Fibroblast of peridontal ligament (primary cell): Measurements from ENCODE around the gene C19orf73.
A peak's percentile ranks its signal among the peaks of the same experiment; 100 is the strongest.
"Not testable (repeated sequence)": the region's sequence is repeated elsewhere in the genome, so short reads cannot be mapped to it uniquely, and the experiment has no call there.

Experiments used
- DNase-seq: peaks from one replicate; pipeline ENCODE4 v3.0.0-alpha.2; 2010; ENCODE audit errors: extremely low read depth

The C19orf73 gene

DNA sequence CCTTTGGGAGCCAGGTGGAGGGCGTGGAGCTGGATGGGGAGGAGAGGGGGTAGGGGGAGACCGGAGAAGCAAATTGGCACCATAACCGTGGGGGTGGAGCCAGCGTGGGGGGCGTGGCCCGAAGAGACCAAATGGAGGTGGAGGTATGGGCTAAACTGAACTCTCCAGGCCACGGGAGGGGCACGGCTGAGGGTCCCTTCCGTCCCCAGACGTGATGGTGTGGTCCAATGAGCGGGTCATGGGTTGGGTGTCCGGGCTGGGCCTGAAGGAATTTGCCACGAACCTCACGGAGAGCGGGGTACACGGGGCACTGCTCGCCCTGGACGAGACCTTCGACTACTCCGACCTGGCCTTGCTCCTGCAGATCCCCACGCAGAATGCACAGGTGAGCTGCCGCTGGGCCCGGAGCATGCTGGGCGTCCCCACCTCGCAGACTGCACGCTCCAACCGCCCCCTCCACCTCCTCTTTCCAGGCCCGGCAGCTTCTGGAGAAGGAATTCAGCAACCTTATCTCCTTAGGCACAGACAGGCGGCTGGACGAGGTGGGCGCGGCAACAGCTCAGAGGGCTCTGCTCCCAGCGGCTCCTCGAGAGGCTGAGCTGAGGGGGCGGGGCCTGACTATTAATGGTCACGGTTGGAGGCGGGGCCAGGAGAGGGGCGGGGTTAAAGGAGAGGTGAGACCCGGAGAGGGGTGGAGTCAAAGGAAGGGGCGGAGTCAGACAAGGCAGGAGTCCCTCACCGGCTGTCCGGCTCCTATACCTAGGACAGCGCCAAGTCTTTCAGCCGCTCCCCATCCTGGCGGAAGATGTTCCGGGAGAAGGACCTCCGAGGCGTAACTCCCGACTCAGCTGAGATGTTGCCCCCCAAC is 30.1 kb upstream of the C19orf73 start:
- DNase-seq = peak; percentile 84

GRCh38 chr19:49148044-49148682 is 29.2 kb upstream of the C19orf73 start:
- no peak for DNase-seq

GRCh38 chr19:49146408-49146770 is 27.4 kb upstream of the C19orf73 start:
- not testable (repeated sequence) for DNase-seq

DNA sequence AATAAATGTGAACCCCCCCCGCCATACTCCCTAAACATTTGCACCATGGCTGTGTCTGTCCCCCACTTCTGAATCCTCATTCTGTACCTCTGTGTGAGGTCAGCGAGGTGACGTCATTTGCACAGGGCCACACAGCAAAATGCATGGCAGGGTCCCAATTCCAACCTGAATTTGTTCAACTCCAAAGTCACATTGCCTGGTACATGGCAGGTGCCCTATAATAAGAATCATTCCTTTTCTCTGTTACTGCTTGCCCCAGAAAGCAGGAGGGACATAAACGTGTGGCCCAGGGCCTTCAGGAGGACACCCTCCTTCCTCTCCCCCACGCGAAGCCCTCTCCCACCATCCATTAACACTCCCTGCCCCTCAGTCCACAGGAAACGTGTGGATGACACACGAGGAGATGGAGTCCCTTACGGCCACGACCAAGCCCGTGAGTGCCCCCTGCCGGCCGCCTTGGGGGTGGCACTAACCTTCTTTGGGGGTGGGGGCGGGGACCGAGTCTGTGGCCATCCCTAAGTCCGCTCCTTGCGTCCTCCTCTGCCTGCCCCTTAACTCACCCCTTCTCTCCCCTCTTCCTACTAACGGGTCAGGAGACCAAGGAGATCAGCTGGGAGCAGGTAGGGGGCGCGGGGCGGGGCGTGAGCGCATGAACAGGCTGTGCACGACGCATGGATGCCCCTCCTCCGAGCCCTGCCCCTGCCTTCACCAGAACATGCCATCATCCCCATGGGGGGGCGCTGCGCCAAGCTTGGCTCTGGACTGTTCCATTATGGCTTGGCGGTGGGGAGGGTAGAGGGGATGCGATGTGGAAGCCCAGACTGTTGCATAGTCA is 26.8 kb upstream of the C19orf73 start:
- peak; percentile 77 for DNase-seq

GRCh38 chr19:49142866-49143335 is 24.0 kb upstream of the C19orf73 start:
- DNase-seq = peak; percentile 85

GRCh38 chr19:49141352-49141751 is 22.4 kb upstream of the C19orf73 start:
- no peak for DNase-seq

DNA sequence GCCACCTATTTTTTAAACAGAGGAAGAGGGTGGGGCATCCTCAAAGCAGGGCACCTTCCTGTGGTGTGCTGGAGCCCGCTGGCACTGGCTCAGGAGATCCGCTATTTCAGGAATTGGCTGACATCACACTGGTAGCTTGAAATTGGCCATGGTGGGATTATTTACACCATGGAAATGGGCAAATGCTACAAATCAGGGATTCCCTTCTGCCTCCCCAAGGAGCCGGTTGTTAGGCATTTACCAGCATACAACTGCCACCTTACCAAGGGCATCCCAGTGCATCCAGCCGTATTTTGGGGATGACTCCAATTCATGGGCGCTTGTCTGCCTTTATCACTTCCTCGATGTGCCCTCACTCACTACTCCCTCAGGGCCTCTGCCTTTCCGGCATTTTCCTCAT is 22.0 kb upstream of the C19orf73 start:
- no peak for DNase-seq

- no peak for DNase-seq
Observed at GRCh38 chr19:49136771-49137171, 17.8 kb upstream of the C19orf73 start.

- no peak for DNase-seq
Observed at GRCh38 chr19:49135686-49136085, 16.7 kb upstream of the C19orf73 start.

DNA sequence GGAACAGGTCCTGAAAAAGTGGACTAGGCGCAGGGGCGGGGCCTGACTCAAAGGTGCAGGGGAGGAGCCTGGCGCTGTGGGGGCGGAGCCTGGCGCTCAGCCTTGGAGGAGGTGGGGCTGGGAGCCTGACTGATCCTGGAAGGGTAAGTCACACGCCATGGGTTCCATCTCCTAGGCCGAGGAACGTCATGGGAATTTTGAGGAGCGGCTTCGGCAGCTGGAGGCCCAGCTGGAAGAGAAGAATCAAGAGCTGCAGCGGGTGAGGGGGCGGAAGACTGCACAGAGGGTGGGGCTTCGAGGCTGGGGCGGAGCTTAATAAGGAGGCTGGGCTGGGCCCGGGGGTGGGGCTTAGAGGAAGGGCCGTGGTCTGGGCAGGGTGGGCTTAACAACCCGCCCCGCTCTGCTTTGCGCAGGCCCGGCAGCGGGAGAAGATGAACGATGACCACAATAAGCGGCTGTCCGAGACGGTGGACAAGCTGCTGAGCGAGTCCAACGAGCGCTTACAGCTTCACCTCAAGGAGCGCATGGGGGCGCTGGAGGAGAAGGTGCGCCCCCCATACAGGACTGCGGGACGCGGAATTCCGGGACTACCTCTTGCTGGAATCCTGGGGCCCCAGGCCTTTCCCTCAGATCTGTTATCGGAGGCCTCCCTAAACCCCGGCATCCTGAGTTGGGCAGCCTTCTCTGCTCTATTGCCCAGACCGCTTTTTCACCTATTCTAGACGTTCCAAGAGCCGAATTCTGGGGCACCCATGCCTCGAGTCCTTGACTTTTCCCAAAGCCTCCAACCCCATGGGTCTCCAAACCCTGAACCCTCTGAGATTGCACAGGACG is 14.9 kb upstream of the C19orf73 start:
- peak; percentile 36 for DNase-seq

GRCh38 chr19:49132974-49133609 is 14.1 kb upstream of the C19orf73 start:
- no peak for DNase-seq

- DNase-seq = no peak
Observed at GRCh38 chr19:49130325-49130724, 11.4 kb upstream of the C19orf73 start.

GRCh38 chr19:49129238-49129583 is 10.3 kb upstream of the C19orf73 start:
- DNase-seq = no peak

GRCh38 chr19:49128545-49129237 is 9.7 kb upstream of the C19orf73 start:
- no peak for DNase-seq

- DNase-seq = peak; percentile 94
Observed at GRCh38 chr19:49127674-49128544, 9.0 kb upstream of the C19orf73 start.

DNA sequence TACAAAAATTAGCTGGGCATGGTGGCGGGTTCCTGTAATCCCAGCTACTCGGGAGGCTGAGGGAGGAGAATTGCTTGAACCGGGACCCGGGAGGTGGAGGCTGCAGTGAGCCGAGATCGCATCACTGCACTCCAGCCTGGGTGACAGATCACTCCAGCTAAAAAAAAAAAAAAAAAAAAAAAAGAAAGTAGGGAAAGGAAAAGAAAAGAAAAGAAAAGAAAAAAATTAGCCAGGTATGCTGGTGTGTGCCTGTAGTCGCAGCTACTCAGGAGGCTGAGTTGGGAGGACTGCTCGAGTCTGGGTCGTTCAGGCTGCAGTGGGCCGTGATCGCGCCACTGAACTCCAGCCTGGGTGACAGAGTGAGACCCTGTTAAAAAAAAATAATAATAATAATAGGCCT is 8.3 kb upstream of the C19orf73 start:
- DNase-seq = not testable (repeated sequence)

DNA sequence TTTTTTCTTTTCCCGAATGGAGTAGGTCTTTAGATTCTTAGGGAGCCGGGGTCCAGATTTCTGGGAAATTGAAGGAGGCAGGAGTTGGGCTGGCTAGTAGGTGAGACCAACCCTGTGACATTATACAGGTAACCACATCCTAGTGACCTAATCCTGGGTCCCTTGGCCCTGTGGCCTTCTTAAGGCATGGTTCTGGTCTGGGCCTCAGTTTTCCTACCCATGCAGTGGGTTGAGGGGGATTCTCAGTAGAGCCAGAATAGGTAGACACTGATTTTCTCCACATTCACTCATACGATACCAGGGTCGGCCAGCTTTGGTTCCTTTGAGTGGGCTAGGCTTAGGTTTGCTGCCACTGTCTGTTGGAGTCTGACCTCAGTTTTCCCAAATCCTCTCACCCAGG is 7.6 kb upstream of the C19orf73 start:
- no peak for DNase-seq

DNA sequence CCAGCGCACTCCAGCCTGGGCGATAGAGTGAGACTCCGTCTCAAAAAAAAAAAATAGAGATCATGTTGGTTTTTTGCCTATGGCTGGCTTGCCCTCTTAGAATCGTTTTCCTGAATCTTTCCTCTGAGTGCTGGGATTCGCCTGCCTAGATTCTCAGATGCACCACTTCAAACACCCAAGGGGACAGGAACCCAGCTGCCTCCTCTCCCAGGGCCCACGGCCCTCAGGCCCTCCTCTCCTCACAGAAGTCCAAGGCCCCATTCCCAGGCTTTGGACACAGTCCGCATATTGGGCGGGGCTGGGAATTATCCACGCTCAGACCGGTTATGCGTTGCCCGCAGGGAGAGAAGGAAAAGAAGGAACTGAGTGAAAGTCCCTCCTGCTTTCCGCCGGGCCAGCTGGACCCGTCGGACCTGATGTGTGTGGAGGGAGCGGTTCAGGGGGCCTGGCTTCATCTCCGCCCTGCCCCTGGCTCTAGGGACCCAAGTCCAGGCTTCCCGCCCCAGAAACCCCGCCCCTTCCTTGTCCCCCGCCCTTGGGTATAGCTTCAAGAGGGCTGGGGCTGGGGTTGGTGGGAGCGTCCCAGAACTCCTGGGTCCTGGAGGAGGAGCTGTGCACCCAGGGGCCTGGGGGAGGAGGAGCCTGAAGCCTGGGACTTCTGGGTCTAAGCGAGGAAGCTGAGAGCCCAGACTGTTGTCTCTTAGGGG is 6.2 kb upstream of the C19orf73 start:
- no peak for DNase-seq

DNA sequence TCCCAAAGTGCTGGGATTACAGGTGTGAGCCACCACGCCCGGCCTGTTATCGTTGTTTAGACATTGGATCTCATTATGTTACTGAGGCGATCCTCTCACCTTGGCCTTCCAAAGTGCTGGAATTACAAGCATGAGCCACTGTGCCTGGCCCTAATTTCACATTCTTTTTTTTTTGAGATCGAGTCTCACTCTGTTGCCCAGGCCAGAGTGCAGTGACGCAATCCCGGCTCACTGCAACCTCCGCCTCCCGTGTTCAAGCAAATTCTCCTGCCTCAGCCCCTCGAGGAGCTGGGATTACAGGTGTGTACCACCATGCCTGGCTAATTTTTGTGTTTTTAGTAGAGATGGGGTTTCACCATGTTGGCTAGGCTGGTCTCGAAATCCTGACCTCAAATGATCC is 4.3 kb upstream of the C19orf73 start:
- not testable (repeated sequence) for DNase-seq
